Body of pancreas (tissue), 4 donors: Measurements from ENCODE around the gene AGBL4. TPM values are rescaled to one million over a fixed set of nuclear protein-coding genes. Genes with fewer than 3 reads are reported as not detected.

Source experiments
- ATAC-seq: fragments of 150-250 bp; one replicate; pipeline ENCODE4 v1.9.1; 2016
- DNase-seq, 4 donors: peaks; one replicate each; pipeline ENCODE4 v3.0.0-alpha.2; 2019
- H3K27ac ChIP-seq, 4 donors: fragments of 200-600 bp; sonication (generic); 1 replicate in 3 of 4; 2 replicates in 1 of 4; pipeline versions ENCODE4 v1.5.1 to v1.6.1; 2016 to 2019; ENCODE audit warnings: mild to moderate bottlenecking in 1 of 4, mixed read lengths in 1 of 4, moderate library complexity in 1 of 4
- H3K27me3 ChIP-seq, 2 donors: fragments of 200-600 bp; sonication (generic); one replicate each; pipeline ENCODE4 v1.6.0; 2016; ENCODE audit warnings: mild to moderate bottlenecking in 1 of 2
- H3K36me3 ChIP-seq, 2 donors: fragments of 200-600 bp; sonication (generic); replicated peaks in 1 of 2; 2 replicates each; pipeline ENCODE4 v1.5.1; 2016; ENCODE audit warnings: low read depth in 2 of 2; ENCODE audit not compliant: insufficient read depth in 1 of 2
- H3K4me1 ChIP-seq: fragments of 200-600 bp; sonication (generic); one replicate; pipeline ENCODE4 v1.6.0; 2016
- H3K4me3 ChIP-seq, 2 donors: fragments of 200-600 bp; sonication (generic); 1 replicate in 1 of 2; 2 replicates in 1 of 2; pipeline ENCODE4 v1.5.1; 2016 to 2019
- H3K9me3 ChIP-seq, 3 donors: fragments of 200-600 bp; sonication (generic); 1 replicate in 2 of 3; 2 replicates in 1 of 3; pipeline ENCODE4 v1.5.1; 2016
- CTCF ChIP-seq, 7 experiments: fragments of 450-650 bp in 4 of 7; fragments of 200-600 bp in 3 of 7; sonication (generic) in 3 of 7; IDR thresholded peaks; one replicate each; pipeline ENCODE4 v1.5.1; 2016 to 2019; ENCODE audit warnings: antibody characterized with exemption in 7 of 7
- POLR2A ChIP-seq, 3 donors: fragments of 450-650 bp; IDR thresholded peaks; one replicate each; pipeline ENCODE4 v1.6.1; 2016; ENCODE audit warnings: antibody characterized with exemption in 3 of 3, mild to moderate bottlenecking in 2 of 3
- WGBS, 2 donors: methylation state at CpG; one replicate each; pipeline ENCODE4 v1.1.5; 2017; 5-methylcytosine and 5-hydroxymethylcytosine counted together
- intact Hi-C: fragments of 100-400 bp; cut with DNase I; formaldehyde crosslinking; loops from one replicate; pipeline ENCODE4 v1.15.1; 2023
- total RNA-seq, 2 donors: library from RNA; depleted of rRNA; stranded (reverse); fragments of >200 nt; gene quantifications; one replicate each; pipeline ENCODE4 v1.1.0, GENCODE V29; 2016

The AGBL4 gene
- total RNA-seq, 2 donors from 2014 or later, result 0.33 to 0.78 TPM

GRCh38 chr1:48848035-48848434 lies 1175.7 kb downstream of the AGBL4 start:
- Histone ChIP-seq H3K9me3 (no peaks in the 10 kb centered on the region), H3K4me1 (no peaks in the 10 kb centered on the region), H3K27me3 (no peaks in the 10 kb centered on the region), H3K27ac (no peak overlapping the region), H3K4me3 (no peak overlapping the region), H3K36me3 (no peaks in the 10 kb centered on the region)
- intact Hi-C loops, result no loop called here
- TF ChIP-seq CTCF (IDR thresholded peaks at IDR 0.05) (no peak), POLR2A (IDR thresholded peaks at IDR 0.05) (no peak)
- 70 to 76% methylated on average over 2 of the region's 2 CpGs for WGBS, 2 donors
- no peak for DNase-seq
- ATAC-seq, result no peak

GRCh38 chr1:48846441-48846840 lies 1177.3 kb downstream of the AGBL4 start:
- H3K4me3 ChIP-seq, result no peak overlapping the region
- no peak for DNase-seq
- no peaks in the 10 kb centered on the region for H3K27me3 ChIP-seq
- H3K36me3 ChIP-seq, result no peaks in the 10 kb centered on the region
- TF ChIP-seq CTCF (IDR thresholded peaks at IDR 0.05) (no peak), POLR2A (IDR thresholded peaks at IDR 0.05) (no peak)
- intact Hi-C loops, result no loop called here
- 93 to 97% methylated on average over 1 of the region's 1 CpG for WGBS, 2 donors
- no peak overlapping the region for H3K27ac ChIP-seq
- ATAC-seq, result no peak
- H3K9me3 ChIP-seq, result no peaks in the 10 kb centered on the region
- no peaks in the 10 kb centered on the region for H3K4me1 ChIP-seq

GRCh38 chr1:48844187-48844586 lies 1179.6 kb downstream of the AGBL4 start:
- Histone ChIP-seq H3K4me1 (no peaks in the 10 kb centered on the region), H3K36me3 (no peaks in the 10 kb centered on the region), H3K4me3 (no peak overlapping the region), H3K27ac (no peak overlapping the region), H3K9me3 (no peaks in the 10 kb centered on the region), H3K27me3 (no peaks in the 10 kb centered on the region)
- intact Hi-C loops, result no loop called here
- DNase-seq (no peak), ATAC-seq (no peak)
- TF ChIP-seq POLR2A (IDR thresholded peaks at IDR 0.05), result no peak
- TF ChIP-seq CTCF (IDR thresholded peaks at IDR 0.05), result no peak
- 35 to 36% methylated on average over 3 of the region's 3 CpGs for WGBS, 2 donors

- Histone ChIP-seq H3K4me1 (no peaks in the 10 kb centered on the region), H3K9me3 (no peaks in the 10 kb centered on the region), H3K36me3 (no peaks in the 10 kb centered on the region), H3K4me3 (no peak overlapping the region), H3K27me3 (no peaks in the 10 kb centered on the region), H3K27ac (no peak overlapping the region)
- ATAC-seq (no peak), DNase-seq (no peak)
- intact Hi-C loops, result no loop called here
- TF ChIP-seq CTCF (IDR thresholded peaks at IDR 0.05) (no peak), POLR2A (IDR thresholded peaks at IDR 0.05) (no peak)
- WGBS, 2 donors, result 23 to 41% methylated on average over 2 of the region's 2 CpGs
Measured at GRCh38 chr1:48841966-48842365, 1181.8 kb downstream of the AGBL4 start.

GRCh38 chr1:48841461-48841860 lies 1182.3 kb downstream of the AGBL4 start:
- 77 to 86% methylated on average over 3 of the region's 3 CpGs for WGBS, 2 donors
- Histone ChIP-seq H3K36me3 (no peaks in the 10 kb centered on the region), H3K27me3 (no peaks in the 10 kb centered on the region), H3K4me3 (no peak overlapping the region), H3K9me3 (no peaks in the 10 kb centered on the region), H3K4me1 (no peaks in the 10 kb centered on the region), H3K27ac (no peak overlapping the region)
- ATAC-seq, result no peak
- intact Hi-C loops, result no loop called here
- no peak for TF ChIP-seq CTCF (IDR thresholded peaks at IDR 0.05)
- no peak for TF ChIP-seq POLR2A (IDR thresholded peaks at IDR 0.05)
- no peak for DNase-seq
